ENCODE data around the gene PLEKHA6. TPM values are rescaled to one million over a fixed set of nuclear protein-coding genes. Genes with fewer than 3 reads are reported as not detected.
"Not testable (repeated sequence)": the region's sequence is repeated elsewhere in the genome, so short reads cannot be mapped to it uniquely, and the experiment has no call there.

Gene PLEKHA6
- total RNA-seq, 1 donor from 2014 or later = 0.07 TPM

GRCh38 chr1:204251926-204252689 lies 107.6 kb downstream of the PLEKHA6 start:
- no peak for DNase-seq
- Mint-ChIP-seq H3K4me3 (no peak overlapping the region), H3K4me1 (no peaks in the 10 kb centered on the region), H3K27me3 (no peaks in the 10 kb centered on the region), H3K27ac (no peak overlapping the region), H3K9me3 (no peaks in the 10 kb centered on the region), H3K36me3 (ENCODE audit: low read depth) (no peaks in the 10 kb centered on the region)
- intact Hi-C loops (cut with micrococcal nuclease) = no loop called here

DNA sequence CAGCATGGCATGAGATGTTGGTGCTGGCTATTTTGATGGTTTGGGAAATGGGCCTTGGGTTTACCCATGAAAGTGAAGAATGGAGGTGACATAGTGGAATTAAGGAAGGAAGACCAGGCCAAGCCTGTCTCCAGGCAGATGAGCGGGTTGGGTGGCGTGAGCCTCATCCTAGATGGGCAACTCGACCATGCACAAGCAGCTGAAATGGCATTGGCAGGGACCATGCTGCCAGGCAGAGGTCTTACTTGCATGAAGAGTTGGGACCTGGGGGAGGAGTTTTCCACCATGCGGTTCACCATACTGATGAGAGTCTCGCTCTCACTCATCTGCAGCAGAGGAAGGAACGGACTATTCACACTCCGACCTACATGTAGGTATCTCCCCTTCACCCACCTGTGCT lies 108.4 kb downstream of the PLEKHA6 start:
- Mint-ChIP-seq H3K27ac (no peak overlapping the region), H3K4me1 (no peaks in the 10 kb centered on the region), H3K4me3 (no peak overlapping the region), H3K9me3 (no peaks in the 10 kb centered on the region), H3K27me3 (no peaks in the 10 kb centered on the region), H3K36me3 (ENCODE audit: low read depth) (no peaks in the 10 kb centered on the region)
- intact Hi-C loops (cut with micrococcal nuclease) = no loop called here
- no peak for DNase-seq

GRCh38 chr1:204250428-204251030 lies 109.2 kb downstream of the PLEKHA6 start:
- no peak overlapping the region for H3K27ac Mint-ChIP-seq
- no peaks in the 10 kb centered on the region for H3K36me3 Mint-ChIP-seq (ENCODE audit: low read depth)
- H3K9me3 Mint-ChIP-seq = no peaks in the 10 kb centered on the region
- no peaks in the 10 kb centered on the region for H3K4me1 Mint-ChIP-seq
- H3K4me3 Mint-ChIP-seq = no peak overlapping the region
- no peaks in the 10 kb centered on the region for H3K27me3 Mint-ChIP-seq
- DNase-seq = no peak
- intact Hi-C loops (cut with micrococcal nuclease) = no loop called here

GRCh38 chr1:204249736-204250427 lies 109.8 kb downstream of the PLEKHA6 start:
- Mint-ChIP-seq H3K27me3 (no peaks in the 10 kb centered on the region), H3K4me1 (no peaks in the 10 kb centered on the region), H3K4me3 (no peak overlapping the region), H3K27ac (no peak overlapping the region), H3K36me3 (ENCODE audit: low read depth) (no peaks in the 10 kb centered on the region), H3K9me3 (no peaks in the 10 kb centered on the region)
- intact Hi-C loops (cut with micrococcal nuclease) = no loop called here
- no peak for DNase-seq

DNA sequence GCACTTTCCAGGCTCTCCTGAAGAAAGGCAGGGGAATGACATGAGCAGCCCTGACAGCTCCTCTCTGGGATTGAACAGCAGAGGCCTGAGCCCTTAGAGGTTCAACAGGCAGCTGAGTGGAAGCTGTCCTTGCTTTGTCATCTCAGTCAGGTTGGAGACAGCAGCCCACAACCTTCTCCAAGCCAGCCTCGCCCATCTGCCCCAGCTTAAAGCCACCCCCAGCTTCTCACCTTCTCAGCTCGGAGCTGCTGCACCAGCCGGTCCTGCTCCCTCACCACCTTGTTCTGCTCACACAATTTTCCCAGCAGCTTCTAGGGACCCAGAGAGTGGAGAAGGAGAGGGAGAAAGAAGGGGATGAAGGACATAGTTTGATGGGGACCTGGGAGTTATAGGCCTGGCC lies 110.8 kb downstream of the PLEKHA6 start:
- Mint-ChIP-seq H3K4me1 (no peaks in the 10 kb centered on the region), H3K27me3 (no peaks in the 10 kb centered on the region), H3K36me3 (ENCODE audit: low read depth) (no peaks in the 10 kb centered on the region), H3K27ac (no peak overlapping the region), H3K9me3 (no peaks in the 10 kb centered on the region), H3K4me3 (no peak overlapping the region)
- intact Hi-C loops (cut with micrococcal nuclease) = no loop called here
- no peak for DNase-seq

- intact Hi-C loops (cut with micrococcal nuclease) = no loop called here
- H3K4me3 Mint-ChIP-seq = no peak overlapping the region
- H3K4me1 Mint-ChIP-seq = no peaks in the 10 kb centered on the region
Measured at GRCh38 chr1:204246876-204247275, 112.9 kb downstream of the PLEKHA6 start.

GRCh38 chr1:204242920-204243319 lies 116.8 kb downstream of the PLEKHA6 start:
- Mint-ChIP-seq H3K36me3 (ENCODE audit: low read depth) (no peaks in the 10 kb centered on the region), H3K9me3 (no peaks in the 10 kb centered on the region), H3K27me3 (peaks cover 2% of the 10 kb centered on the region), H3K4me1 (no peaks in the 10 kb centered on the region), H3K4me3 (no peak overlapping the region), H3K27ac (no peak overlapping the region)
- intact Hi-C loops (cut with micrococcal nuclease) = no loop called here
- no peak for DNase-seq

More at GRCh38 chr1:204246876-204247275, 112.9 kb downstream of the PLEKHA6 start:
- no peaks in the 10 kb centered on the region for H3K9me3 Mint-ChIP-seq
- H3K27me3 Mint-ChIP-seq = no peaks in the 10 kb centered on the region
- no peak overlapping the region for H3K27ac Mint-ChIP-seq
- H3K36me3 Mint-ChIP-seq (ENCODE audit: low read depth) = no peaks in the 10 kb centered on the region
- no peak for DNase-seq

DNA sequence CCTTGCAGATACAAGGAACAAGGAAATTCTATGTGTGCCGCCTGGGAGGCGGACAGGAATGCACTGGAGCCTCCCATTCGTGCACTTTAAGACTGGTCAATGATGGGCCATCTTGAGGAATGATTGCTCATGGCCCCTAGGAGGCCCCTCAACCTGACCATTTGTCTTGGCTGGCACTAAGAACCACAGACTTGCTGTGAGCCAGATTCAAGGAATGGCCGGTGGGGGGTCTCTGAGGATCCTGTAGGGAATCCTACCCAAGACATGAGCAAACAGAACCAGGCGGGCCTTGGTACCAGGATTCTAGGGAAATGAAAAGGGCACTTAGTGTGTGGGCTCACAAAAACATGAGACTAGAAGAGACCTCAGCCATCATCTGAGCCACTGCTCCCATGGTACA lies 117.8 kb downstream of the PLEKHA6 start:
- Mint-ChIP-seq H3K27ac (no peak overlapping the region), H3K27me3 (peaks cover 2% of the 10 kb centered on the region), H3K36me3 (ENCODE audit: low read depth) (no peaks in the 10 kb centered on the region), H3K4me3 (no peak overlapping the region), H3K9me3 (no peaks in the 10 kb centered on the region), H3K4me1 (no peaks in the 10 kb centered on the region)
- no peak for DNase-seq
- intact Hi-C loops (cut with micrococcal nuclease) = no loop called here

DNA sequence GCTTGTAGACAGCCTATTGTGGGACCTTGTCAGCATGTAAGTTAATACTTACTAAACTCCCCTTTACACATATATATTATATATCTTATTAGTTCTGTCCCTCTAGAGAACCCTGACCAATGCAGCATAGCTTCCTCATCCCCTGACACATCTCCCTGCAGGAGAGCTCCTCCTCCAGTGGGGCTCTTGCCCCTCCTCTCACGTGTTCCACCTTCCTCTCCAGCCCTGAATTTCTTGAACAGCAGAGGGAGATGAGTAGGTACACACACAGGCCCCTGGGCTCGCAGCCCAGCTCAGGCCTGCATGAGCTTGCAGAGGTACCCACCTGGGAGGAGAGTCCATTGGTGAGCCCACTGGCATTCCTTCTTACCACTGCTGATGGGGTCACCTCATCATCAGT lies 118.7 kb downstream of the PLEKHA6 start:
- Mint-ChIP-seq H3K27me3 (peaks cover 2% of the 10 kb centered on the region), H3K4me3 (no peak overlapping the region), H3K27ac (no peak overlapping the region), H3K4me1 (no peaks in the 10 kb centered on the region), H3K9me3 (no peaks in the 10 kb centered on the region), H3K36me3 (ENCODE audit: low read depth) (no peaks in the 10 kb centered on the region)
- DNase-seq = no peak
- intact Hi-C loops (cut with micrococcal nuclease) = no loop called here

DNA sequence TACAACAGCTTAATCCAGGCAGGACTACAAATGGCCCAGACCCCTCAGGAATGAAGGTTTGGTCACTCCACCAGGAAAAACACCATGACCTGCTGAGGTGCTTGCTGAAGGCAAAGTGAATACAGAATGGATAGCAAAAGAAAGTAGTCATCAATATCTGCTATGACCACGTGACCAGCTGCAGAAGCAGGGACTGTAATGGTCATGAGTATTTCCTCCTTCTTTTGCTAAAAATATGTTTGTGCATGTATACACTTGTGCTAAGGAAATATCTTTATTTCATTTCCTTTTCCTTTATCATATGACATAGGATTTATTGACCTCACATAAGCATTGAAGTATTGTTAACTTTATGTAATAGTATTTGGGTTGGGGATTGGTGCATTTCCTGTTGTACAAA lies 119.5 kb downstream of the PLEKHA6 start:
- no peak for DNase-seq
- intact Hi-C loops (cut with micrococcal nuclease) = no loop called here
- H3K4me3 Mint-ChIP-seq = no peak overlapping the region
- no peaks in the 10 kb centered on the region for H3K36me3 Mint-ChIP-seq (ENCODE audit: low read depth)
- H3K27ac Mint-ChIP-seq = no peak overlapping the region
- no peaks in the 10 kb centered on the region for H3K4me1 Mint-ChIP-seq
- no peaks in the 10 kb centered on the region for H3K9me3 Mint-ChIP-seq
- peaks cover 5% of the 10 kb centered on the region for H3K27me3 Mint-ChIP-seq

DNA sequence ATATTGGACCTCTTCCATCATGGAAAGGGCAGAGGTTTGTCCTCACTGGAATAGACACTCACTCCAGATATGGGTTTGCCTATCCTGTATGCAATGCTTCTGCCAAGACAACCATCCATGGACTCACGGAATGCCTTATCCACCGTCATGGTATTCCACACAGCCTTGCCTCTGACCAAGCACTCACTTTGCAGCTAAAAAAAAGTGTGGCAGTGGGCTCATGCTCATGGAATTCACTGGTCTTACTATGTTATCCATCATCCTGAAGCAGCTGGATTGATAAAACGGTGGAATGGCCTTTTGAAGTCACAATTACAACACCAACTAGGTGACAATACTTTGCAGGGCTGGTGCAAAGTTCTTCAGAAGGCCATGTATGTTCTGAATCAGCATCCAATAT lies 120.3 kb downstream of the PLEKHA6 start:
- DNase-seq; H3K27me3 Mint-ChIP-seq; H3K9me3 Mint-ChIP-seq; H3K4me3 Mint-ChIP-seq; H3K27ac Mint-ChIP-seq; H3K4me1 Mint-ChIP-seq; H3K36me3 Mint-ChIP-seq (ENCODE audit: low read depth); intact Hi-C loops (cut with micrococcal nuclease): not testable (repeated sequence)

DNA sequence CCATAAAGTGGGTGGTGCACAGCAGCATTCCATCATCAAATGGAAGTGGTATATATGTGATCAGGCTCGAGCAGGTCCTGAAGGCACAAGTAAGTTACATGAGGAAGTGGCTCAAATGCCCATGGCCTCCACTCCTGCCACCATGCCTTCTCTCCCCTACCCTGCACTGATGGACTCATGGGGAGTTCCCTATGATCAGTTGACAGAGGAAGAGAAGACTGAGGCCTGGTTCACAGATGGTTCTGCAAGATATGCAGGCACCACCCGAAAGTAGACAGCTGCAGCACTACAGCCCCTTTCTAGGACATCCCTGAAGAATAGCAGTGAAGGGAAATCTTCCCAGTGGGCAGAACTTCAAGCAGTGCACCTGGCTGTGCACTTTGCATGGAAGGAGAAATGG lies 121.2 kb downstream of the PLEKHA6 start:
- DNase-seq; H3K27me3 Mint-ChIP-seq; H3K27ac Mint-ChIP-seq; H3K36me3 Mint-ChIP-seq (ENCODE audit: low read depth); H3K4me3 Mint-ChIP-seq; H3K9me3 Mint-ChIP-seq; intact Hi-C loops (cut with micrococcal nuclease); H3K4me1 Mint-ChIP-seq: not testable (repeated sequence)

DNA sequence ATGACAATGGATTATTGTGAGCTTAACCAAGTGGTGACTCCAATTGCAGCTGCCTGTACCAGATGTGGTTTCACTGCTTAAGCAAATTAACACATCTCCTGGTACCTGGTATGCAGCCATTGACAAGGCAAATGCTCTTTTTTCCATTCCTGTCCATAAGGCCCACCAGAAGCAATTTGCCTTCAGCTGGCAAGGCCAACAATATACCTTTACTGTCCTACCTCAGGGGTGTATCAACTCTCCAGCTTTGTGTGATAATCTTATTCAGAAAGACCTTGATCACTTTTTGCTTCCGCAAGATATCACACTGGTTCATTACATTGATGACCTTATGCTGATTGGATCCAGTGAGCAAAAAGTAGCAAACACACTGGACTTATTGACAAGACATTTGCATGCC lies 122.2 kb downstream of the PLEKHA6 start:
- H3K36me3 Mint-ChIP-seq (ENCODE audit: low read depth); H3K4me1 Mint-ChIP-seq; intact Hi-C loops (cut with micrococcal nuclease); H3K9me3 Mint-ChIP-seq; H3K4me3 Mint-ChIP-seq; H3K27ac Mint-ChIP-seq; DNase-seq; H3K27me3 Mint-ChIP-seq: not testable (repeated sequence)

DNA sequence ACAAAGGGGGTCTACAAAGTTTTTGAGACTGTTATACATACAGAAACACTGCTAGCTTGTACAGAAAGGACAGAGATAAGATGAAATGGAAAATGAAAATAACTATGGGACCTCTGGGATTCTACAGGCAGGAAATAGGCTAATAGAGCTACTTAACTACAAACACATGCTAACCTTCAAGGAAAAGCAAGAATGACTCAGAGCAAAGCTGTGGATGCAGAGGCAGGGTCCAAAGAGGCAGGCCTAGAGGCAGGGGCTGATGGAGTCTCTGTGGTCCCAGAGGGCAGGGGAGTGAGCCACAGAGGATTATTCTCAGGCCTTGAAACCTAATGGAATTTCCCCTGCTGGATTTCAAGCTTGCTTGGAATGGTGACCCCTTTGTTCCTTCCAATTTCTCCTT lies 127.2 kb downstream of the PLEKHA6 start:
- Mint-ChIP-seq H3K4me1 (no peaks in the 10 kb centered on the region), H3K4me3 (no peak overlapping the region), H3K27me3 (peaks cover 3% of the 10 kb centered on the region), H3K27ac (no peak overlapping the region), H3K9me3 (no peaks in the 10 kb centered on the region), H3K36me3 (ENCODE audit: low read depth) (no peaks in the 10 kb centered on the region)
- no peak for DNase-seq
- intact Hi-C loops (cut with micrococcal nuclease) = no loop called here
